HepG2 (cell line): Measurements from ENCODE around the gene TIMM13. TPM values are rescaled to one million over a fixed set of nuclear protein-coding genes. Genes with fewer than 3 reads are reported as not detected.

ENCODE experiments used
- ATF4 ChIP-seq, 2 experiments: fragments of 450-650 bp in 1 of 2; sonication (generic) in 1 of 2; formaldehyde crosslinking; IDR thresholded peaks; 2 replicates each; pipeline versions ENCODE4 v1.5.0 to v1.8.0; 2020 to 2022; ENCODE audit warnings: mild to moderate bottlenecking in 1 of 2, missing genetic modification reagents in 1 of 2
- ATF6 ChIP-seq: sonication (generic); formaldehyde crosslinking; conservative IDR thresholded peaks from 2 replicates; pipeline ENCODE4 v1.4.0; 2020; ENCODE audit warnings: missing genetic modification reagents
- DPF2 ChIP-seq: sonication (generic); formaldehyde crosslinking; IDR thresholded peaks from 2 replicates; pipeline ENCODE4 v1.4.0; 2020; ENCODE audit warnings: mild to moderate bottlenecking, low read depth, missing genetic modification reagents, borderline replicate concordance
- HNRNPL ChIP-seq: fragments of 200-400 bp; formaldehyde crosslinking; IDR thresholded peaks from 2 replicates; pipeline ENCODE4 v1.6.1; 2017; ENCODE audit warnings: mild to moderate bottlenecking, low read depth, low read length
- ISL2 ChIP-seq: sonication (generic); formaldehyde crosslinking; IDR thresholded peaks from 2 replicates; pipeline ENCODE4 v1.5.0; 2020; ENCODE audit warnings: missing genetic modification reagents
- MBNL3 ChIP-seq: fragments of 250-450 bp; sonication (Bioruptor Pico); conservative IDR thresholded peaks from 2 replicates; pipeline ENCODE4 v1.8.0; 2022; ENCODE audit warnings: mild to moderate bottlenecking, inconsistent platforms
- MEF2D ChIP-seq: sonication (generic); formaldehyde crosslinking; IDR thresholded peaks from 2 replicates; pipeline ENCODE4 v1.5.1; 2020; ENCODE audit warnings: mild to moderate bottlenecking, missing genetic modification reagents
- RARG ChIP-seq: sonication (generic); formaldehyde crosslinking; IDR thresholded peaks from 2 replicates; pipeline ENCODE4 v1.4.0; 2020; ENCODE audit warnings: low read depth, mild to moderate bottlenecking, missing genetic modification reagents
- SNAPC2 ChIP-seq: sonication (generic); formaldehyde crosslinking; IDR thresholded peaks from 2 replicates; pipeline ENCODE4 v1.8.1; 2022; ENCODE audit warnings: mild to moderate bottlenecking, missing genetic modification reagents
- TARDBP ChIP-seq: sonication (generic); formaldehyde crosslinking; IDR thresholded peaks from 2 replicates; pipeline ENCODE4 v1.8.0; 2022; ENCODE audit warnings: mild to moderate bottlenecking, missing genetic modification reagents
- ZBTB40 ChIP-seq, 2 experiments: fragments of 450-650 bp in 1 of 2; sonication (generic) in 1 of 2; formaldehyde crosslinking in 1 of 2; IDR thresholded peaks; 2 replicates each; pipeline versions ENCODE4 v1.6.1 to v1.8.0; 2016 to 2022; ENCODE audit warnings: antibody characterized with exemption in 1 of 2, mild to moderate bottlenecking in 1 of 2, missing genetic modification reagents in 1 of 2
- ZFP36L2 ChIP-seq: sonication (generic); formaldehyde crosslinking; IDR thresholded peaks from 2 replicates; pipeline ENCODE4 v1.4.0; 2020; ENCODE audit warnings: missing genetic modification reagents
- ZNF12 ChIP-seq: sonication (generic); formaldehyde crosslinking; IDR thresholded peaks from 2 replicates; pipeline ENCODE4 v1.5.0; 2020; ENCODE audit warnings: missing genetic modification reagents
- ZNF451 ChIP-seq: sonication (generic); formaldehyde crosslinking; IDR thresholded peaks from 2 replicates; pipeline ENCODE4 v1.5.0; 2020; ENCODE audit warnings: mild to moderate bottlenecking, missing genetic modification reagents
- ZNF546 ChIP-seq: sonication (generic); formaldehyde crosslinking; conservative IDR thresholded peaks from 2 replicates; pipeline ENCODE4 v1.8.1; 2023; ENCODE audit warnings: mild to moderate bottlenecking, missing genetic modification reagents
- ZNF569 ChIP-seq: sonication (generic); formaldehyde crosslinking; IDR thresholded peaks from 2 replicates; pipeline ENCODE4 v1.5.0; 2020; ENCODE audit warnings: mild to moderate bottlenecking, missing genetic modification reagents, moderate library complexity, borderline replicate concordance
- ZNF780A ChIP-seq: sonication (generic); formaldehyde crosslinking; IDR thresholded peaks from 2 replicates; pipeline ENCODE4 v1.8.0; 2022; ENCODE audit warnings: mild to moderate bottlenecking, missing genetic modification reagents, moderate library complexity
- polyA plus RNA-seq, 8 experiments: library from polyadenylated mRNA; depleted of rRNA in 3 of 8; stranded (reverse) in 7 of 8; unstranded in 1 of 8; fragments of >200 nt; fragmentation: Illumina TruSeq in 4 of 8; extraction: Trizol in 4 of 8; gene quantifications; 2 replicates each; pipeline versions ENCODE4 v1.2.1 to v1.2.3, GENCODE V29; 2011 to 2016; ENCODE audit warnings: low read depth in 4 of 8, missing spikeins in 1 of 8, mixed read lengths in 1 of 8; ENCODE audit not compliant: insufficient read depth in 1 of 8
- total RNA-seq, 5 experiments: library from RNA; depleted of rRNA; stranded (reverse); fragments of >200 nt; fragmentation: Illumina TruSeq; extraction: Trizol; gene quantifications; 2 replicates each; pipeline ENCODE4 v1.2.3, GENCODE V29; 2016; ENCODE audit warnings: low read depth in 1 of 5

TIMM13 gene
- total and polyA plus RNA-seq, 2 of the 13 experiments (the other 11 are each of a cell fraction or from before 2014, with no cell fraction given) = 48.4 to 108 TPM

GRCh38 chr19:2474232-2475017, 47.0 kb upstream of the TIMM13 start (continued):
- TF ChIP-seq ZBTB40 (IDR thresholded peaks at IDR 0.05) = no peak
- TF ChIP-seq ZBTB40 (CRISPR knock-in tag; IDR thresholded peaks at IDR 0.05) = no peak; the same call in 1 of the 2 replicates
- TF ChIP-seq ISL2 (CRISPR knock-in tag) = peak; percentile 38; the same call in 1 of the 2 replicates
- TF ChIP-seq ZNF780A (CRISPR knock-in tag) = no peak
- peak; percentile 42; the same call in 1 of the 2 replicates for TF ChIP-seq HNRNPL
- TF ChIP-seq ZNF569 (CRISPR knock-in tag) = no peak
- TF ChIP-seq DPF2 (CRISPR knock-in tag) = no peak
- no peak for TF ChIP-seq MEF2D (CRISPR knock-in tag)
- TF ChIP-seq ATF6 (CRISPR knock-in tag) = no peak
- TF ChIP-seq ZNF546 (CRISPR knock-in tag) = 0 out of 2 replicates have a peak, but pooled peaks have one; percentile 20
- no peak for TF ChIP-seq RARG (CRISPR knock-in tag)
- TF ChIP-seq ZFP36L2 (CRISPR knock-in tag) = no peak
- TF ChIP-seq ZNF12 = no peak
- peak in 1 of 2 experiments; percentile 70; a peak in 1 of 4 replicates for TF ChIP-seq ATF4 (CRISPR knock-in tag; IDR thresholded peaks at IDR 0.05)
- no peak for TF ChIP-seq TARDBP (CRISPR knock-in tag)
- no peak for TF ChIP-seq SNAPC2
- no peak for TF ChIP-seq ZNF451
- no peak for TF ChIP-seq MBNL3
